ENCODE data around the gene TUG1.

TUG1 gene

GRCh38 chr22:31005535-31005934 is 36.5 kb downstream of the TUG1 start:
- DNase-seq, result no peak

GRCh38 chr22:31019191-31019930 is 50.3 kb downstream of the TUG1 start:
- DNase-seq, result no peak

- DNase-seq, result no peak
These were observed 51.3 kb downstream of the TUG1 start for GRCh38 chr22:31020334-31020733.

GRCh38 chr22:31022516-31022915 is 53.5 kb downstream of the TUG1 start:
- no peak for DNase-seq
